Measurements from ENCODE around the gene PHF21B.

DNA sequence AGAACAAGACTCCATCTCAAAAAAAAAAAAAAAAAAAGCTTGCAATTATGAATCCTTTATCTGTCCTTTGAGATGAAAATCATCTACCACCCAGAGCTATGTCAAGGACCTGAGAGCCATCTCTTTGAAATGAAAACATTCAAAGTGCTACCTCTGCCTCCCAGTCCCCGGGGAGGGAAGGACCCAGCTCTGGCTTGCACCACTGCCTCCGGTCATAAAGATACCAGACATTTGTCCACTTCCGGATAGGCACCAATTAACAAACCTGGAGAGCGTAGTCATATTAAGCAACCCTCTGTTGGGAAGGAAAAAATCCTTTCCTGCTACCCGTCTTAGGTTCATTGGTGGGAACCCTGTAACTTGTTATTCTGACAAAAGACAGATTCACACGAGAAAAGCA is 158.9 kb downstream of the PHF21B start:
- TF ChIP-seq CTCF (IDR thresholded peaks at IDR 0.05) (no peak), POLR2A (IDR thresholded peaks at IDR 0.05) (no peak)
